Measurements from ENCODE around the gene NDP.

NDP gene

GRCh38 chrX:43976205-43976604 lies 3.0 kb upstream of the NDP start:
- Histone ChIP-seq H3K4me3 (no peak overlapping the region), H3K36me3 (ENCODE audit: insufficient read depth, low read length) (no peaks in the 10 kb centered on the region), H3K9ac (ENCODE audit: insufficient read length) (no peak overlapping the region), H3K27ac (no peak overlapping the region), H3K9me3 (ENCODE audit: low read depth, low read length) (no peaks in the 10 kb centered on the region)
- DNase-seq (ENCODE audit: low read depth, low spot score), result no peak
- no peak for TF ChIP-seq POLR2AphosphoS5 (IDR thresholded peaks at IDR 0.05; ENCODE audit: borderline replicate concordance, low read depth, low read length)
- TF ChIP-seq FOXP2 (optimal IDR thresholded peaks at IDR 0.05; ENCODE audit: control extremely low read depth, extremely low read length, insufficient read depth), result no peak
- no peak for TF ChIP-seq EZH2 (IDR thresholded peaks at IDR 0.05)

GRCh38 chrX:43975796-43976195 lies 2.6 kb upstream of the NDP start:
- no peak for TF ChIP-seq EZH2 (IDR thresholded peaks at IDR 0.05)
- TF ChIP-seq FOXP2 (optimal IDR thresholded peaks at IDR 0.05; ENCODE audit: control extremely low read depth, extremely low read length, insufficient read depth), result no peak
- TF ChIP-seq POLR2AphosphoS5 (IDR thresholded peaks at IDR 0.05; ENCODE audit: borderline replicate concordance, low read depth, low read length), result no peak
- DNase-seq (ENCODE audit: low read depth, low spot score), result no peak
- no peaks in the 10 kb centered on the region for H3K36me3 ChIP-seq (ENCODE audit: insufficient read depth, low read length)
- no peak overlapping the region for H3K27ac ChIP-seq
- no peak overlapping the region for H3K4me3 ChIP-seq
- no peaks in the 10 kb centered on the region for H3K9me3 ChIP-seq (ENCODE audit: low read depth, low read length)
- H3K9ac ChIP-seq (ENCODE audit: insufficient read length), result no peak overlapping the region

GRCh38 chrX:43974741-43975465 lies 1.7 kb upstream of the NDP start:
- Histone ChIP-seq H3K36me3 (ENCODE audit: insufficient read depth, low read length) (no peaks in the 10 kb centered on the region), H3K27ac (no peak overlapping the region), H3K9ac (ENCODE audit: insufficient read length) (no peak overlapping the region), H3K4me3 (no peak overlapping the region), H3K9me3 (ENCODE audit: low read depth, low read length) (no peaks in the 10 kb centered on the region)
- TF ChIP-seq POLR2AphosphoS5 (IDR thresholded peaks at IDR 0.05; ENCODE audit: borderline replicate concordance, low read depth, low read length) (no peak), FOXP2 (optimal IDR thresholded peaks at IDR 0.05; ENCODE audit: control extremely low read depth, extremely low read length, insufficient read depth) (no peak), EZH2 (IDR thresholded peaks at IDR 0.05) (no peak)
- no peak for DNase-seq (ENCODE audit: low read depth, low spot score)

- no peak for DNase-seq (ENCODE audit: low read depth, low spot score)
These were observed 898 bp upstream of the NDP start for GRCh38 chrX:43974100-43974475.

DNA sequence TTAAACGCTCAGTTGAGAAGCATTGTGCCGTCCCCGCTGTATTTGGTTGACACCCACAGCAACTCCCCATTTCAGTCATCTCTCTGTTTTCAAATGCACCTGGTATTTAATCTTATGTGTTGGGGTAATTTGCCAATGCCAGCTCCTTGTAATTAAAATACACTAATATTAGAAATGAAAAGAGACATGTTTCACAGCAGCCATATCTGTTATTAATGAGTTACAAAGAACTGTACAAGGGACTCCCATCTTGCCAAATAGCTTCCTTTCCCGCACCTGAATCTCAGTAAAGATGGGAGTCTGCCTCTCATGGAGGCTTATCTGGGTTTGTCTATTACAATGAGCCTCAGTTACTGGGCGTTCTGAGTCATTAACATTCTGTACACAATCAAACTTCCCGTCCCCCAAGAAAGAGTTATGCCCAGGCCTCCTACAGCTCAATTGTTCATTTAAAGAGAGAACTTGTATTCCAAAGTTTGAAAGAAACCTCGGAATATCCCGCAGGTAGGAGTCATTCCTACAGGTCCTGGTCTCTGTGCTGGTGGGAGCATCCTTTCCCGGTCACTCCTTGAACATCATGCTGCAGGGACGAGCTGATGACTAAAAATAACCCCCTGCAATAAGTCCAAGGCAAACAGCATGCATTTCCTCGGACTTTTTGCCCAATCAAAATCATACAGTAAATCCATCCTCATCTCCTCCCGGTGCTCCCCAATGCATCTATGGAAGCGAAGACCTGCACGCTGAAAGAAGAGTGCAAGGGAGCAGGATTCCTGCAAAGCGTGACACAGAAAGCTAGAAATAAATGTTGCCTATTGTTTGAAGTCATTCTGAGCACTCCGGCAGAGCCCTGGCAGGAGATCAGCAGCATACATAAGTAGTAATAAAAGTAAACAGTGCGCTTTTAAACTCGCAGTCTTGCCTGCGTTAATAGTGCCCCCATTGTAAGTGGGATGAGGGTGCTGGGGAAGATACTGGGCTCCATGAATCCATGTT lies 926 bp downstream of the NDP start:
- H3K27ac ChIP-seq, result no peak overlapping the region
- TF ChIP-seq EZH2 (IDR thresholded peaks at IDR 0.05) (no peak), POLR2AphosphoS5 (IDR thresholded peaks at IDR 0.05; ENCODE audit: borderline replicate concordance, low read depth, low read length) (no peak), FOXP2 (optimal IDR thresholded peaks at IDR 0.05; ENCODE audit: control extremely low read depth, extremely low read length, insufficient read depth) (no peak)
- no peak for DNase-seq (ENCODE audit: low read depth, low spot score)
- H3K36me3 ChIP-seq (ENCODE audit: insufficient read depth, low read length), result no peaks in the 10 kb centered on the region
- H3K4me3 ChIP-seq, result no peak overlapping the region
- no peak overlapping the region for H3K9ac ChIP-seq (ENCODE audit: insufficient read length)
- no peaks in the 10 kb centered on the region for H3K9me3 ChIP-seq (ENCODE audit: low read depth, low read length)

More at GRCh38 chrX:43974100-43974475, 898 bp upstream of the NDP start:
- Histone ChIP-seq H3K4me3 (no peak overlapping the region), H3K9ac (ENCODE audit: insufficient read length) (no peak overlapping the region), H3K9me3 (ENCODE audit: low read depth, low read length) (no peaks in the 10 kb centered on the region), H3K36me3 (ENCODE audit: insufficient read depth, low read length) (no peaks in the 10 kb centered on the region), H3K27ac (no peak overlapping the region)
- TF ChIP-seq EZH2 (IDR thresholded peaks at IDR 0.05) (no peak), POLR2AphosphoS5 (IDR thresholded peaks at IDR 0.05; ENCODE audit: borderline replicate concordance, low read depth, low read length) (no peak), FOXP2 (optimal IDR thresholded peaks at IDR 0.05; ENCODE audit: control extremely low read depth, extremely low read length, insufficient read depth) (no peak)

GRCh38 chrX:43970528-43970927 lies 2.7 kb downstream of the NDP start:
- Histone ChIP-seq H3K36me3 (ENCODE audit: insufficient read depth, low read length) (no peaks in the 10 kb centered on the region), H3K9ac (ENCODE audit: insufficient read length) (no peak overlapping the region), H3K27ac (no peak overlapping the region), H3K9me3 (ENCODE audit: low read depth, low read length) (no peaks in the 10 kb centered on the region), H3K4me3 (no peak overlapping the region)
- DNase-seq (ENCODE audit: low read depth, low spot score), result no peak
- TF ChIP-seq EZH2 (IDR thresholded peaks at IDR 0.05) (no peak), FOXP2 (optimal IDR thresholded peaks at IDR 0.05; ENCODE audit: control extremely low read depth, extremely low read length, insufficient read depth) (no peak), POLR2AphosphoS5 (IDR thresholded peaks at IDR 0.05; ENCODE audit: borderline replicate concordance, low read depth, low read length) (no peak)

DNA sequence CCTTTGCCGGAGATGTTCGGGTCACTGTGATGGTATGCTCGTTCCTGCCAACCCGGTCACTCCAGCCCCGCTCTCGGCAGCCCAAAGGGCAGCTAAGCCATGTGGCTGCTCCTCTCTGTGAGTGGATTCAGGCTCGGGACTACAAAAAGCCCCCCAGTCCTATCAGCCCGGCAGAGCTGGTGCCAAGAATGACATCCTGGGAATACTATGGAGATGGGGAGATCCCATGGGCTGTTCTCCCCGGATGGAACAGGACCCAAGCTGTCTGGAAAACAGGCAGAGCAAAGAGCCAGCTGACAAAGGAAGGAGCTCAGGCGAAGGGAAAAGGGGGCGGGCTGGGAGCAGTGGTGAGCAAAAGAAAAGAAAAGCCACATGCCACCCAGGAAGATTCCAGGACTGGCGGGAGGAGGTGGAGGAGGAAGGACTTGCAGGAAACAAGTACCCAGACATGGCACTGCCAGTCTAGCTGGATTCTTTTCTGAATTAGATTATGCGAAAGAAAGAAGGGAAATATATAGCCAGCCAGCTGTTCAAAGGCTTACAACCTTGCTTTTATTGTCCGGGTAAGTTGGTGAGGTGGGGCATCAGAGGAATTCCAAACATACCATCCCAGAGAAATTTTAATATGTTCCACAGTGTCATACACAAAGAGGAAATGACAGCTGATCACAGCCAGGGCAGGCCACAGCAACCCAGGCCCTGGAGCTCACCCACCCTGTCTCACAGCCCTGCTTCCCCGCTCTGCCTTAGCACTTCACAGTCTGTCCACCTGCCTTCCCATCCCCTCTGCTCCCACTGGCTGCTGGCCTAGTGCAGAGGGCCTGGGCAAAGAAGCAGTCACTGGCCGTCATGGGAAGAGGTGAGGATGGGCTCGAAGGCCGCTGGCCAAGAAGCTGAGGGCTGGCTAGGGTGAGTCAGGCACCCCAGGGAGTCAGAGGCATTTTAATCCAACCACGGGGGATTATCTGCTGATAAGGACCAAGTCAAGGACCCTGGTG lies 3.4 kb downstream of the NDP start:
- H3K27ac ChIP-seq, result no peak overlapping the region
- DNase-seq (ENCODE audit: low read depth, low spot score), result no peak

More for the DNA sequence above, 3.4 kb downstream of the NDP start:
- no peak for TF ChIP-seq FOXP2 (optimal IDR thresholded peaks at IDR 0.05; ENCODE audit: control extremely low read depth, extremely low read length, insufficient read depth)
- no peak for TF ChIP-seq EZH2 (IDR thresholded peaks at IDR 0.05)
- no peak for TF ChIP-seq POLR2AphosphoS5 (IDR thresholded peaks at IDR 0.05; ENCODE audit: borderline replicate concordance, low read depth, low read length)
- no peaks in the 10 kb centered on the region for H3K9me3 ChIP-seq (ENCODE audit: low read depth, low read length)
- H3K36me3 ChIP-seq (ENCODE audit: insufficient read depth, low read length), result no peaks in the 10 kb centered on the region
- no peak overlapping the region for H3K4me3 ChIP-seq
- no peak overlapping the region for H3K9ac ChIP-seq (ENCODE audit: insufficient read length)

Measured in SK-N-MC (cell line).